ENCODE measurements around the gene FBXO44.
"Not testable (repeated sequence)": the region's sequence is repeated elsewhere in the genome, so short reads cannot be mapped to it uniquely, and the experiment has no call there.

Gene FBXO44

GRCh38 chr1:11654137-11654938, at the start of gene FBXO44, which contains the start of gene FBXO2:
FBXO44 (plus strand) TSS chr1:11654877; CDS start chr1:11655836, 959 bp downstream.
FBXO2 (minus strand) TSS chr1:11654429; CDS start chr1:11654340, 89 bp downstream.
- DNase-seq = peak; percentile 26

GRCh38 chr1:11606775-11607174, 47.9 kb upstream of the FBXO44 start:
- no peak for DNase-seq

- not testable (repeated sequence) for DNase-seq
Observed at GRCh38 chr1:11608596-11609130, 46.0 kb upstream of the FBXO44 start.

DNA sequence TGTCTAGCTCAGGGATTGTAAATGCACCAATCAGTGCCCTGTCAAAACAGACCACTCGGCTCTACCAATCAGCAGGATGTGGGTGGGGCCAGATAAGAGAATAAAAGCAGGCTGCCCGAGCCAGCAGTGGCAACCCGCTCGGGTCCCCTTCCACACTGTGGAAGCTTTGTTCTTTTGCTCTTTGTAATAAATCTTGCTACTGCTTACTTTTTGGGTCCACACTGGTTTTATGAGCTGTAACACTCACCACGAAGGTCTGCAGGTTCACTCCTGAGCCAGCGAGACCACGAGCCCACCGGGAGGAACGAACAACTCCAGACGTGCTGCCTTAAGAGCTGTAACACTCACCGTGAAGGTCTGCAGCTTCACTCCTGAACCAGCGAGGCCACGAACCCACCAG, 45.3 kb upstream of the FBXO44 start:
- DNase-seq = not testable (repeated sequence)

GRCh38 chr1:11610629-11611180, 44.0 kb upstream of the FBXO44 start:
- DNase-seq = no peak

DNA sequence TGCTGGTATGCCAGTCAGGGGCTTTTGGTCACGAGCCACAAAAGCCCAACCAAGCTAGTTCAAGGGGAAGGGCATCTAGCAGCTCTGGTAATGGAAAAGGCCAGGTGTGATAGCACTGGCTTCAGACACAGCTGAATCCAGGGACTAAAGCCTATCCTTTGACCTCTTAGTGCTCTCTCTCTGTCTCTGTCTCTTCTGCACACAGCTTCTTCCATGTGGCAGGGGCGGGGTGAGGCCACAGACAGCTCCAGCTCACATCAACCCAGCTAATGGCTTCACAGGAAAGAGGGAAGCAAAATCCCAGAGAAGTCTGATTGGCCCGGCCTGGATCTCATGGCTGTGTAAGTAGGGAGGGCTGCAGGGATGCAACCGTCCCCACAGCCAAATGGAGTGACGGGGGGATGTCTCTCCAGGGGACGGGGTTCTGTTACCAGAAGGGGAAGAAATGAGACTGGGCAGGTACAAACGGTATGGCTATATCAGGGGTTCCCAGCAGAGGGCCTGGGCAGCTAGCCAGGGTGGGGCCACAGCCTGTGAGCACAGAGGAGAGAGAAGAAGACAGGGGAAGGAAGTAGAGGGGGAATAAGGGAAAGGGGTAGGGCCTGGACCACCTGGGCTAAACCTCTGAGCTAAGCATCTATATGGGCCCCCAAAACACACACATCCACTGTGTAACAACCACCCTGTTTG, 42.9 kb upstream of the FBXO44 start:
- no peak for DNase-seq

DNA sequence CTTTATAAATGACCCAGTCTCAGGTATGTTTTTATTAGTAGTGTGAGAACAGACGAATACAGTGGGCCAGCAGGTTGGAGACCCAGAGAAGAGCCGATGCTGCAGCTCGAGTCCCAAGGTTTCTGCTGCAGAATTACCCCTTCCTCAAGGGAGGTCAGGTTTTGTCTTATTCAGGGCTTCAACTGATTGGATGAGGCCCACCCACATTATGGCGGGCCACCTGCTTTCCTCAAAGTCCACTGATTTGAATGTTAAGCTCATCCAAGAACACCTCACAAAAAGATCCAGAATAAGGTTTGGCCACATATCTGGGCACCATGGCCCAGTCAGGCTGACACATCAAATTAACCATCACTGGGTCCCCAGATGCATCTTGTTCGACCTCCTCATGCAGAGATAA, 41.3 kb upstream of the FBXO44 start:
- DNase-seq = no peak

DNA sequence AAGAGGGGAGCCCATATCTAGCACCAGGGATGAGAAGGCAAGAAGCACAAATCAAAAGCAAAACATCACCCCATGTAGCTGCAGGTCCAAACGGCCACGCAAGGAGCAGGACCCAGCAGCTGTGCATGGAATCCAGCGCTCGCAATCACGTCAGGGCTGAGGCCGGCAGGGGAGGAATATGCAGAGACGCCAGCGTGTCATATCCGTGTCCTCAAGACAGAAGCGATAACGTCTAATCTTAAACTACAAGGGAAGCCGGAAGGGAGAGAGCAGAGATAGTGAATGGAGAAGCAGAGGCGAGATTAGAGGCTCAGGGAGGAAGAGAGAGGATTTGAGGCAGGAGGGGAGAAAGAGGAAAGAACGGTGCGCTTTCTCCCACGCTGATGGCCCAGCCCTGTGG, 39.6 kb upstream of the FBXO44 start:
- DNase-seq = no peak

- DNase-seq = no peak
Observed at GRCh38 chr1:11616766-11617165, 37.9 kb upstream of the FBXO44 start.

DNA sequence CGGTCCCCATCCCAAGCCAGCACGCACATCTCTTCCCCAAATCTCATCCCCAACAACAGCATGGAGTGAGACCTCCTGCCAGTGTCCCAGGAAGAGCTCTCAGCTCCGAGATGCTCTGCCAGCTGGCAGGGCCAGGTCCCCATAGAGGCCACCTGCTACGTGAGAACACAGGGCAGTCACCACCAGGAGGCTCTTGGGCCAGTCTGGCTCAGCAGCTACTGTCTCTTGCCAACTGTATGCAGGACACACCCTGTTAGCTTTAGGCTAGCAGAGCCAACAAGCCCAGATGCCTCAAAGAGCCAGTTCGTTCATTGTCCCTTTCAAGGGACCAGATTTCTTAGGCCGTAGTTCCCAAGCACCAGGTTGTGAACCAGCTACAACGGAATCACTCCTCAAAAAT, 37.4 kb upstream of the FBXO44 start:
- DNase-seq = peak; percentile 53

GRCh38 chr1:11617741-11618140, 36.9 kb upstream of the FBXO44 start:
- no peak for DNase-seq

DNA sequence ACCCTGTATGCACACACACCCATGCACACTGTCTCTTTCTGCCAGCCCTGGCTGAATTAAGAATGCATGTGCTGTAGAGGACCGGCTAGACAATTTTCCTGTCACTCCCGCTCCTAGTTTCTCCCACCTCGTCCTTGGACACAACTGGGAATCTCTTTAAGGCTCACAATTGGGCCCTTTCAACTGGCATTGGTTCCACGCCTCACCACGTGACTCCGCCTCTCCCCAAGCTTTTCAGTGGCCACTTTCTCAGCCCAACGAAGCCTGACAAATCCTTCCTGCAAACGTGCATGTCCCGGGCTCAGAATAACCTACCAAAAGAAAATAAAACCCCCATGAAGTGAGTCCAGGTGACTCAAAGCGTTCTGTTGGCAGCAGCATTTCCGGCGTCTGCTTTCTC, 34.3 kb upstream of the FBXO44 start:
- no peak for DNase-seq

- DNase-seq = no peak
Observed at GRCh38 chr1:11620924-11621323, 33.8 kb upstream of the FBXO44 start.

GRCh38 chr1:11622398-11622797, 32.3 kb upstream of the FBXO44 start:
- DNase-seq = no peak

- DNase-seq = no peak
Observed at GRCh38 chr1:11623702-11624101, 31.0 kb upstream of the FBXO44 start.

DNA sequence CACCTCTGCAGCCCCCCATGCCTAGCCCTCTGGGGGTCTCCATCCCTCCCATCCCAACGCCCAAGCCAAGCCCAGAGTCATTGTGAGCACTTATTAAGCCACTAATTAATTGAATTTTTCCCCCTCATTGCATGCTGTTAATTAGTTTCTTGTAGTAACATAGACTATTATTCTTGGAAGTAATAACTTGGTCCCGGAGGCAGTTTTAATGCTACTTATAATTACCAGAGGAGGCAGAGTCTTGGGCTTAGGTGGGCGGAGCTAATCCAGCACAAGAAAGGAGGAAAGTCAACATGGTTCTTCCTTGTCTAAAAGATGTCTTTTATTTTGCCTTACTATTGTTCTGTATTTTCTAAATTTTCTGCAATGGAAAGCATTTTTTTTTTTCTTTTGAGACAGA, 28.1 kb upstream of the FBXO44 start:
- DNase-seq = no peak

DNA sequence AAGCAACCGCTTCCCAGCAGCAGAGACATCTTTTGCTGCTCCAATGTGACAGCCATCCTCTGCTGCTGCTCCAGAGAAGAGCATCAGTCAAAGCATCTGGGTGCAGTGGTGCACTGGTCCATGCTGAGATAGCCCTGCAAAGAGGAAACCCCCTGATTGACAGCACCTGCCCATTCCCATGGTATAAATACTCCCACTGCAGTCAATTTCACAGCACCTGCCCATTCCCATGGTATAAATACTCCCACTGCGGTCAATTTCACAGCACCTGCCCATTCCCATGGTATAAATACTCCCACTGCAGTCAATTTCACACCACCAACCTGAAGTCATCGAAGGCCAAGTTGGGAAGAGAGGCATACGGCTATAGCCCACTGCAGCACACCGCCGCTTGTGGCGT, 25.9 kb upstream of the FBXO44 start:
- DNase-seq = no peak

DNA sequence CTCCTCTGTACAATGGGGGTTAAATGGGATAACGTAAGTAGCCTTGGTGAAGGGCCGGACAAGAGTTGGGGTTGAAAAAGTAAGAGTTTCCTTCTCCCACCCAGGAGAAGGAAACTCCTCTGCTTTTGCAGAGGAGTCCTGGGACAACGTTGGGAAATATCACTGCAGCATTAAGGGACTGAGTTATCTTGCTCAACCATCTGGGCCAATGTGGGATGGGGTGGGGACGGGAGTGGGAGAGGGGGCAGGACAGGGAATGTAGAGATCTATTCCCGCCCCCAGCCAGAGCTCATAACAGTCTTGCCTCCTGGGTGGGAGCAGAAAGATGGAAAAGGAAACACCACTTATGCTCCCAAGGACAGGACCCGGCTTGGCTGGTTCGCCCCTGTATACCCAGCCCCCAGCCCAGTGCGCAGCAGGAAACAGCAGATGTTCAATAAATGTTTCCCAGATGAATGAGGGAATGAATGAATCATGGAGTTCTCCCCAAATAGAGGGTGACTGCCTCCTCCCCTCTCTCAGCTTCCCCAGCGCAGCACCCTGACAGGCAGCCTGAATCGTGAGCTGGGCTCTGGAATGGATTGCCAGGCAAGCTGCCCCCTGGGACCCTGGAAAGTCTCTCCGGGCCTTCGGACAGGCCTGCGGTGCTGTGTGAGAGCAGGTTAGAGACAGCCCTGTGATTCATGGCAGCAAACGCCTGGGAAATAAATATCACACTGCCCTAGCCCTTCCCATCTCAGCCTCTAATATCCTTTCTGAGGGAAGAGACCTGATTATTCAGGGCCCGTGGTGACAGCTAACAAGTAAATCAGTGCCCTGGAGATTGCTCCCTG, 25.3 kb upstream of the FBXO44 start:
- no peak for DNase-seq

GRCh38 chr1:11634365-11635192, 20.1 kb upstream of the FBXO44 start:
- DNase-seq = no peak

DNA sequence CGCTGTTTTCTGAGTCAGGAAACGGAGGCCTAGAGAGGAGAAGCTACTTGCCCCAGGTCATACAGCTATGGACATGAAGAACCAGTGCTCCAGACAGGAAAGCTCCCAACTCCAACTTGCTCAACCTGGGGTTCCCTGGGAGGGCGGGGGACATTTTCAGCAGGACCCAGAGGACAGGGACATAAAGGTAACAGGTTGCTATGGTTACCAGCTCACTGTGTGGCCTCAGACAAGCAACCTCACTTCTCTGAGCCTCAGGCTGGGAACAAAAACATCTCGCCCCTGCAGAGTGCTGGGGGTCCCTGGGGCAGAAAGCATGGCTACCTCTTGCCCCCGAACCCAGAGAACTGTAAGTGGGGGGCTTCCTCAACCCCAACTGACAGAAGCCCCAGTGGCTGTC, 16.6 kb upstream of the FBXO44 start:
- DNase-seq = no peak

- DNase-seq = no peak
Observed at GRCh38 chr1:11639372-11639771, 15.3 kb upstream of the FBXO44 start.

- no peak for DNase-seq
Observed at GRCh38 chr1:11640101-11640500, 14.6 kb upstream of the FBXO44 start.

Data from COR-L47 (cell line).